GM21360 (cell line): ENCODE measurements around the gene UBE2F.
"Not testable (repeated sequence)": the region's sequence is repeated elsewhere in the genome, so short reads cannot be mapped to it uniquely, and the experiment has no call there.

Experiments
- ATAC-seq: cut with Tn5 transposase; IDR thresholded peaks from one replicate; pipeline ENCODE4 v1.9.1; 2021; ENCODE audit warnings: mild to moderate bottlenecking, moderate library complexity; ENCODE audit not compliant: unreplicated experiment

Gene UBE2F

GRCh38 chr2:238013806-238014205 lies 47.0 kb downstream of the UBE2F start:
- ATAC-seq: no peak

GRCh38 chr2:238015705-238016104 lies 48.9 kb downstream of the UBE2F start:
- no peak for ATAC-seq

GRCh38 chr2:238016526-238016925 lies 49.7 kb downstream of the UBE2F start:
- no peak for ATAC-seq

GRCh38 chr2:238019962-238020361 lies 53.1 kb downstream of the UBE2F start:
- ATAC-seq: no peak

GRCh38 chr2:238020816-238021215 lies 54.0 kb downstream of the UBE2F start:
- no peak for ATAC-seq

GRCh38 chr2:238021327-238021726 lies 54.5 kb downstream of the UBE2F start:
- ATAC-seq: no peak

- no peak for ATAC-seq
Measured at GRCh38 chr2:238022594-238023157, 55.9 kb downstream of the UBE2F start.

GRCh38 chr2:238023608-238024007 lies 56.8 kb downstream of the UBE2F start:
- ATAC-seq: no peak

- ATAC-seq: no peak
Measured at GRCh38 chr2:238024986-238025385, 58.2 kb downstream of the UBE2F start.

GRCh38 chr2:238025741-238026360 lies 59.0 kb downstream of the UBE2F start:
- ATAC-seq: no peak

GRCh38 chr2:238027058-238027457 lies 60.2 kb downstream of the UBE2F start:
- ATAC-seq: no peak

- ATAC-seq: no peak
Measured at GRCh38 chr2:238027591-238028415, 61.0 kb downstream of the UBE2F start.

GRCh38 chr2:238029853-238030252 lies 63.0 kb downstream of the UBE2F start:
- ATAC-seq: no peak

- ATAC-seq: no peak
Measured at GRCh38 chr2:238030422-238031155, 63.8 kb downstream of the UBE2F start.

GRCh38 chr2:238031751-238032150 lies 64.9 kb downstream of the UBE2F start:
- ATAC-seq: no peak

GRCh38 chr2:238032755-238033337 lies 66.0 kb downstream of the UBE2F start:
- no peak for ATAC-seq

- not testable (repeated sequence) for ATAC-seq
Measured at GRCh38 chr2:238033991-238034390, 67.2 kb downstream of the UBE2F start.

- ATAC-seq: no peak
Measured at GRCh38 chr2:238038203-238038602, 71.4 kb downstream of the UBE2F start.

GRCh38 chr2:238039151-238039550 lies 72.3 kb downstream of the UBE2F start:
- ATAC-seq: no peak

- ATAC-seq: no peak
Measured at GRCh38 chr2:238039985-238040384, 73.2 kb downstream of the UBE2F start.

GRCh38 chr2:238040918-238041317 lies 74.1 kb downstream of the UBE2F start:
- ATAC-seq: no peak
